Measurements from ENCODE around the gene OOEP. TPM values are rescaled to one million over a fixed set of nuclear protein-coding genes. Genes with fewer than 3 reads are reported as not detected.

The OOEP gene
- total RNA-seq, 4 donors from 2014 or later, result not detected

GRCh38 chr6:73328790-73329189 lies 40.9 kb downstream of the OOEP start:
- intact Hi-C loops (cut with DNase I; ENCODE audit: low total_unique reads), result no loop called here

GRCh38 chr6:73325656-73326055 lies 44.0 kb downstream of the OOEP start:
- Histone ChIP-seq H3K4me1 (no peaks in the 10 kb centered on the region), H3K36me3 (no peaks in the 10 kb centered on the region), H3K9me3 (no peaks in the 10 kb centered on the region), H3K4me3 (no peak overlapping the region), H3K27ac (no peak overlapping the region), H3K27me3 (peaks cover 0 to 1% of the 10 kb centered on the region in 2 donors)
- TF ChIP-seq CTCF (IDR thresholded peaks at IDR 0.05), result no peak
- no peak for TF ChIP-seq POLR2A (IDR thresholded peaks at IDR 0.05)
- intact Hi-C loops (cut with DNase I; ENCODE audit: low total_unique reads), result no loop called here
- DNase-seq, result no peak

More at GRCh38 chr6:73328790-73329189, 40.9 kb downstream of the OOEP start:
- Histone ChIP-seq H3K27ac (no peak overlapping the region), H3K9me3 (no peaks in the 10 kb centered on the region), H3K4me3 (no peak overlapping the region), H3K27me3 (peaks cover 0 to 5% of the 10 kb centered on the region in 2 donors), H3K4me1 (no peaks in the 10 kb centered on the region), H3K36me3 (no peaks in the 10 kb centered on the region)
- no peak for DNase-seq
- TF ChIP-seq POLR2A (IDR thresholded peaks at IDR 0.05), result no peak
- no peak for TF ChIP-seq CTCF (IDR thresholded peaks at IDR 0.05)

- intact Hi-C loops (cut with DNase I; ENCODE audit: low total_unique reads), result no loop called here
- no peak overlapping the region for H3K4me3 ChIP-seq
- no peaks in the 10 kb centered on the region for H3K27me3 ChIP-seq
- TF ChIP-seq POLR2A (IDR thresholded peaks at IDR 0.05) (no peak), CTCF (IDR thresholded peaks at IDR 0.05) (no peak)
- no peaks in the 10 kb centered on the region for H3K36me3 ChIP-seq
- no peak overlapping the region for H3K27ac ChIP-seq
- no peaks in the 10 kb centered on the region for H3K4me1 ChIP-seq
- no peak for DNase-seq
- peaks cover 0 to 7% of the 10 kb centered on the region in 2 donors for H3K9me3 ChIP-seq
Observed at GRCh38 chr6:73323323-73323722, 46.4 kb downstream of the OOEP start.

Small RNA genes lying within 50 kb of the gene (small RNA-seq; reads per million reads assigned to genes)
- gene RPL39P3, result not detected

Other genes starting within 250 kb of the OOEP start
- gene KHDC1L, start 144.4 kb downstream of the OOEP start, total RNA-seq, result under 1 TPM in 1 of 4 donors, not detected in 3; 0.83 TPM
- gene KHDC1, start 106.7 kb downstream of the OOEP start, total RNA-seq, result 1 to 10 TPM in 3 of 4 donors, not detected in 1; 1.0 to 4.8 (median 1.8) TPM
- gene DPPA5, start 15.6 kb downstream of the OOEP start, total RNA-seq, result not detected
- gene KHDC3L, start 7.2 kb downstream of the OOEP start, total RNA-seq, result under 1 TPM in 1 of 4 donors, not detected in 3; 0.28 TPM
- gene DDX43, start 24.9 kb upstream of the OOEP start, total RNA-seq, result 1 to 10 TPM in 1 of 4 donors, under 1 TPM in 1, not detected in 2; 0.43 to 3.7 TPM
- gene CGAS, start 82.4 kb upstream of the OOEP start, total RNA-seq, result 10 to 100 TPM in 1 of 4 donors, 1 to 10 TPM in 3; 1.0 to 10.9 (median 5.1) TPM
- 10 to 100 TPM; 13.3 to 38.3 (median 26.8) TPM for gene MTO1, start 91.8 kb upstream of the OOEP start, total RNA-seq
- gene EEF1A1, start 151.1 kb upstream of the OOEP start, total RNA-seq, result over 10,000 TPM; 11,501 to 26,048 (median 13,655) TPM